SU-DHL-6 (cell line): ENCODE data around the gene PTPRJ.

ENCODE experiments used
- EZH2phosphoT487 ChIP-seq: fragments of 200-600 bp; sonication (generic), shearing (Covaris generic); conservative IDR thresholded peaks from 2 replicates; pipeline ENCODE4 v1.6.1; 2018; ENCODE audit warnings: mild to moderate bottlenecking, antibody characterized with exemption, low read length, moderate library complexity, mixed read lengths
- TF ChIP-seq, protein P1 (sequence below): fragments of 200-600 bp; sonication (generic); IDR thresholded peaks from one replicate; pipeline ENCODE4 v1.5.1; 2017; ENCODE audit warnings: antibody characterized with exemption, mild to moderate bottlenecking, low read length, moderate library complexity; ENCODE audit not compliant: insufficient read depth, poor library complexity, severe bottlenecking

DNA sequence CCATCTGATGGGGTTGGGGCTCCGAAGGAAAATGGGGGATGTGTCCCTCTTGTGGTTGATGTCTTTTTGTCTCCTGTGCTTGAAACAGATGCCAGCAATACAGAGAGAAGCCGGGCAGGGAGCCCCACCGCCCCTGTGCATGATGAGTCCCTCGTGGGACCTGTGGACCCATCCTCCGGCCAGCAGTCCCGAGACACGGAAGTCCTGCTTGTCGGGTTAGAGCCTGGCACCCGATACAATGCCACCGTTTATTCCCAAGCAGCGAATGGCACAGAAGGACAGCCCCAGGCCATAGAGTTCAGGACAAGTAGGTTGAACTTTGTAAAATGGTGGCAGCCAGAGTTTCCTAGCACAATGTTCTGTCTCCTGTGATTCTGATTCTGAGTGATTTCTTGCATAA, 144.5 kb downstream of the PTPRJ start:
- TF ChIP-seq, protein P1, sequence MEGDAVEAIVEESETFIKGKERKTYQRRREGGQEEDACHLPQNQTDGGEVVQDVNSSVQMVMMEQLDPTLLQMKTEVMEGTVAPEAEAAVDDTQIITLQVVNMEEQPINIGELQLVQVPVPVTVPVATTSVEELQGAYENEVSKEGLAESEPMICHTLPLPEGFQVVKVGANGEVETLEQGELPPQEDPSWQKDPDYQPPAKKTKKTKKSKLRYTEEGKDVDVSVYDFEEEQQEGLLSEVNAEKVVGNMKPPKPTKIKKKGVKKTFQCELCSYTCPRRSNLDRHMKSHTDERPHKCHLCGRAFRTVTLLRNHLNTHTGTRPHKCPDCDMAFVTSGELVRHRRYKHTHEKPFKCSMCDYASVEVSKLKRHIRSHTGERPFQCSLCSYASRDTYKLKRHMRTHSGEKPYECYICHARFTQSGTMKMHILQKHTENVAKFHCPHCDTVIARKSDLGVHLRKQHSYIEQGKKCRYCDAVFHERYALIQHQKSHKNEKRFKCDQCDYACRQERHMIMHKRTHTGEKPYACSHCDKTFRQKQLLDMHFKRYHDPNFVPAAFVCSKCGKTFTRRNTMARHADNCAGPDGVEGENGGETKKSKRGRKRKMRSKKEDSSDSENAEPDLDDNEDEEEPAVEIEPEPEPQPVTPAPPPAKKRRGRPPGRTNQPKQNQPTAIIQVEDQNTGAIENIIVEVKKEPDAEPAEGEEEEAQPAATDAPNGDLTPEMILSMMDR, result no peak
- no peak for TF ChIP-seq EZH2phosphoT487
